Putamen (tissue), 1 donor: ENCODE results near the gene FBXO42.
A peak's percentile ranks its signal among the peaks of the same experiment; 100 is the strongest.
"Not testable (repeated sequence)": the region's sequence is repeated elsewhere in the genome, so short reads cannot be mapped to it uniquely, and the experiment has no call there.

Source experiments
- DNase-seq: peaks from one replicate; pipeline ENCODE4 v3.0.0-alpha.2; 2016; ENCODE audit warnings: low spot score

Gene FBXO42

GRCh38 chr1:16262067-16262466 is 90.2 kb downstream of the FBXO42 start:
- DNase-seq = no peak

GRCh38 chr1:16260814-16261213 is 91.5 kb downstream of the FBXO42 start:
- DNase-seq = no peak

- DNase-seq = no peak
These were observed 93.6 kb downstream of the FBXO42 start for GRCh38 chr1:16258591-16259135.

- no peak for DNase-seq
These were observed 94.3 kb downstream of the FBXO42 start for GRCh38 chr1:16257968-16258367.

GRCh38 chr1:16257556-16257955 is 94.7 kb downstream of the FBXO42 start:
- not testable (repeated sequence) for DNase-seq

- no peak for DNase-seq
These were observed 95.8 kb downstream of the FBXO42 start for GRCh38 chr1:16256478-16256877.

GRCh38 chr1:16254263-16254928 is 97.9 kb downstream of the FBXO42 start:
- no peak for DNase-seq

GRCh38 chr1:16253332-16253922 is 98.9 kb downstream of the FBXO42 start:
- no peak for DNase-seq

- DNase-seq = no peak
These were observed 99.4 kb downstream of the FBXO42 start for GRCh38 chr1:16252912-16253311.

- no peak for DNase-seq
These were observed 100.9 kb downstream of the FBXO42 start for GRCh38 chr1:16251381-16251780.

GRCh38 chr1:16250524-16251251 is 101.6 kb downstream of the FBXO42 start:
- no peak for DNase-seq

GRCh38 chr1:16249596-16250241 is 102.6 kb downstream of the FBXO42 start:
- no peak for DNase-seq

GRCh38 chr1:16248603-16249516 is 103.4 kb downstream of the FBXO42 start:
- DNase-seq = peak; percentile 56

- no peak for DNase-seq
These were observed 104.3 kb downstream of the FBXO42 start for GRCh38 chr1:16248007-16248436.

- no peak for DNase-seq
These were observed 104.8 kb downstream of the FBXO42 start for GRCh38 chr1:16247441-16247840.

GRCh38 chr1:16246961-16247360 is 105.3 kb downstream of the FBXO42 start:
- no peak for DNase-seq

- DNase-seq = not testable (repeated sequence)
These were observed 106.0 kb downstream of the FBXO42 start for GRCh38 chr1:16246239-16246638.

- DNase-seq = no peak
These were observed 106.6 kb downstream of the FBXO42 start for GRCh38 chr1:16245476-16246196.

- no peak for DNase-seq
These were observed 107.5 kb downstream of the FBXO42 start for GRCh38 chr1:16244650-16245285.
